Stomach smooth muscle (tissue), 2 donors: ENCODE results near the gene GBP1.
A peak's percentile ranks its signal among the peaks of the same experiment; 100 is the strongest.

Source experiments
- H3K27ac ChIP-seq: one replicate; pipeline ENCODE4 v1.7.0; 2013; ENCODE audit warnings: mild to moderate bottlenecking, low read length, inconsistent platforms
- H3K27me3 ChIP-seq, 2 donors: one replicate each; pipeline ENCODE4 v1.7.0; 2013; ENCODE audit warnings: low read length in 2 of 2; ENCODE audit not compliant: insufficient read depth in 2 of 2, control insufficient read depth in 1 of 2
- H3K36me3 ChIP-seq, 2 donors: one replicate each; pipeline ENCODE4 v1.7.0; 2013; ENCODE audit warnings: low read length in 2 of 2; ENCODE audit not compliant: control insufficient read depth in 2 of 2, insufficient read depth in 2 of 2
- H3K4me1 ChIP-seq: one replicate; pipeline ENCODE4 v1.7.0; 2013; ENCODE audit warnings: low read length; ENCODE audit not compliant: control insufficient read depth, insufficient read depth
- H3K4me3 ChIP-seq, 2 donors: one replicate each; pipeline ENCODE4 v1.7.0; 2013; ENCODE audit warnings: low read length in 2 of 2
- H3K9ac ChIP-seq, 2 donors: one replicate each; pipeline ENCODE4 v1.7.0; 2013; ENCODE audit warnings: low read length in 2 of 2, mild to moderate bottlenecking in 1 of 2
- H3K9me3 ChIP-seq, 2 donors: one replicate each; pipeline ENCODE4 v1.7.0; 2013; ENCODE audit warnings: low read length in 2 of 2; ENCODE audit not compliant: control insufficient read depth in 2 of 2
- donor health status: healthy.
- donor health status: Pancreatic carcinoma.

Gene GBP1, protein sequence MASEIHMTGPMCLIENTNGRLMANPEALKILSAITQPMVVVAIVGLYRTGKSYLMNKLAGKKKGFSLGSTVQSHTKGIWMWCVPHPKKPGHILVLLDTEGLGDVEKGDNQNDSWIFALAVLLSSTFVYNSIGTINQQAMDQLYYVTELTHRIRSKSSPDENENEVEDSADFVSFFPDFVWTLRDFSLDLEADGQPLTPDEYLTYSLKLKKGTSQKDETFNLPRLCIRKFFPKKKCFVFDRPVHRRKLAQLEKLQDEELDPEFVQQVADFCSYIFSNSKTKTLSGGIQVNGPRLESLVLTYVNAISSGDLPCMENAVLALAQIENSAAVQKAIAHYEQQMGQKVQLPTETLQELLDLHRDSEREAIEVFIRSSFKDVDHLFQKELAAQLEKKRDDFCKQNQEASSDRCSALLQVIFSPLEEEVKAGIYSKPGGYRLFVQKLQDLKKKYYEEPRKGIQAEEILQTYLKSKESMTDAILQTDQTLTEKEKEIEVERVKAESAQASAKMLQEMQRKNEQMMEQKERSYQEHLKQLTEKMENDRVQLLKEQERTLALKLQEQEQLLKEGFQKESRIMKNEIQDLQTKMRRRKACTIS

DNA sequence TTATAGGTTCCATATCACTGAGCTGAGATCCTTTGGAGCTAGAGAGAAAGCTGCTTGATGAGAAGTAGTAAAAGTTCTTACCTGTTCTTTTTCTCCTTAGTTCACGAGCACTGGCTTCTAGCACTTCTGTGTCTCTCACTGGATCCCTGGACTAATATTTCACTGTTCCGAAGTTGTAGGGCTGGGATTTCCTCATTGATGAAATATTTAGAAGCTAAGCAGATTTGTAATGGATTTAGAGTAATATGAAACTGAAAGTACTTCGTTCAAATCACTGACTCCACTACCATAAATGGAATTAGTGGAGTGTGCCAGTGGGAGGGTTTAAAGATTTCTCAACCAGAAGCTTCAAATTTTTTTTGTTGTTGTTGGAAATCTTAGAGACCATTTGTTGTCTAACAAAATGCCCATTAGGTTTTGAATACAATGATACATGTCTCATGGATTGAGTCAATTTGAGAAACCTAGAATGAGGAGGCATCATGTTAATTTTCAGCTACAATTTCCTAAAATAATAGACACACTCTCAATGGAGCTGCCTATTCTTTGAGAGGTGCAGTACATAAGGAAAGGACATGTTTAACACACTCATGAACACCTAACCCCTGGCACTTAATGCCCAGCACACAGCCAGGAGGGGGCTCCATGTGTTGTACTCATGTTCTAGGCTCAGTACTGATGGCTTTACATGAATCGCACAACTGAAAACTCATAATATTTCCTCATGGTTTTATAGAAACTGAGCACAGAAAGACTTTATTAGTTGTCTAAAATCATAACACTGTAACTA is at the start of gene GBP1:
Gene GBP1 (minus strand): TSS at position 130 of the 790 bp plus-strand sequence. CDS start 1,974 bp downstream, outside the sequence.
- H3K4me3 ChIP-seq, result peak within 1 kb of the TSS; percentile 78 to 95
- no peaks in the 10 kb centered on the region for H3K9me3 ChIP-seq
- H3K4me1 ChIP-seq, result peaks cover 4% of the 10 kb centered on the region
- H3K27ac ChIP-seq, result peak within 1 kb of the TSS; percentile 73
- H3K9ac ChIP-seq, result peak within 1 kb of the TSS; percentile 86 to 94
- H3K36me3 ChIP-seq, result no peaks in the 10 kb centered on the region
- no peaks in the 10 kb centered on the region for H3K27me3 ChIP-seq

DNA sequence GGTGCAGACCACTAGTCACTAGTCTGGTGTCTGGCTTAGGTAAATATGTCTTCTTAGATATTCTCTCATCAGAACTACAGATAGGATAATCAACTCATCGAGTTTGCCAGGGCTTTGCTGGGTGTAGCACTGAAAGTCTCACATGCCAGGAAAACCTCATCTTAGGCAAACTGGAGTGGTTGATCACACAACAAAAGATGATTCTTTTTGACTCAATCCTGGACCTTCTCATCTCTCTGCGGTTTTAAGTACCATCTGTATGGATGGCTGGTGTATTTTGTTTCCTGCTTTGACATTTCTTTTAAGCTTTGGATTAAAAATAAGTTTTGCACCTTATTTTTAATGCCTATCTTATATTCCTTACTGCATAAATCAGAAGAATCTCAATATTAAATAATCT is 49.7 kb upstream of the GBP1 start:
- Histone ChIP-seq H3K4me3 (no peak overlapping the region), H3K27me3 (no peaks in the 10 kb centered on the region), H3K36me3 (peaks cover 47 to 68% of the 10 kb centered on the region in 2 donors), H3K9me3 (no peaks in the 10 kb centered on the region), H3K4me1 (no peaks in the 10 kb centered on the region), H3K27ac (no peak overlapping the region), H3K9ac (no peak overlapping the region)

DNA sequence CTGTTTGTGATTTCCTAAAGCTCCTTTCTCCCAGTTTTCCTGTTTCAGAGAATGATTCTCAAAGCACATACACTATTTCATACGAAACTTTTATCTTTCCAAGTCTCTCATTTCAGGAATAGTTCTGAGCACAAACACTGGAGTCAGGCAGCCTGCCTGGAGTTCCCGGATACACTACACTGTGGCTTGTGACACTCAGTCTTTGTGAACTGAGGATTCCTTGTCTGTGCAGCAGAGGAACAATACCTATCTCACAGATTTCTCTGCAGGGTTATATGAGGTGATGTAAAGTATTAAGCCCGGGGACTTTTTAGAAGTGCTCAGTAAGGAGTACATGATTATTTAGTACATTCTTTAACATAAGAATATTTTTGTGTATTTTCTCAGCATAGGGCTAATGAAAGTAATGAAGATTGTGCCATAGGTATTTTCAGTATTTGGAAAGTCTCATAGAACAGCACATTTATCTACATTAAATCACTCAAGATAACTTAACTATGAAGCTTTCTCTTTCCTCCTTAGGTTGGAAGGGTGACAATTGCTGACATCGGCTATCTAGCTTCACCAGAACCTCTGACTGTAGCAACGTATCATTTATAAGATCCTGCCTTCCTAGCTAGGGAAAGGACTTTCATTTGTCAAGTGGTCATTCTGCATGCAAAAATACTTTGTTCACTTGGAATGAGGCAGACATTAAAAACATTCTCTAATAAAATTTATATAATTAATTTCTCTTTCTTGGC is 48.0 kb upstream of the GBP1 start:
- Histone ChIP-seq H3K27ac (no peak overlapping the region), H3K9ac (no peak overlapping the region), H3K27me3 (no peaks in the 10 kb centered on the region), H3K4me3 (no peak overlapping the region), H3K9me3 (no peaks in the 10 kb centered on the region), H3K36me3 (peaks cover 42 to 70% of the 10 kb centered on the region in 2 donors), H3K4me1 (no peaks in the 10 kb centered on the region)

GRCh38 chr1:89104687-89105086 is 39.7 kb upstream of the GBP1 start:
- Histone ChIP-seq H3K4me1 (no peaks in the 10 kb centered on the region), H3K27me3 (no peaks in the 10 kb centered on the region), H3K9ac (no peak overlapping the region), H3K9me3 (no peaks in the 10 kb centered on the region), H3K36me3 (peaks cover 32 to 43% of the 10 kb centered on the region in 2 donors), H3K27ac (no peak overlapping the region), H3K4me3 (no peak overlapping the region)

- H3K4me1 ChIP-seq, result no peaks in the 10 kb centered on the region
- peaks cover 27 to 38% of the 10 kb centered on the region in 2 donors for H3K36me3 ChIP-seq
- no peak overlapping the region for H3K27ac ChIP-seq
- no peak overlapping the region for H3K4me3 ChIP-seq
- no peaks in the 10 kb centered on the region for H3K27me3 ChIP-seq
- no peaks in the 10 kb centered on the region for H3K9me3 ChIP-seq
- no peak overlapping the region for H3K9ac ChIP-seq
Measured at GRCh38 chr1:89104147-89104546, 39.1 kb upstream of the GBP1 start.

GRCh38 chr1:89102021-89102420 is 37.0 kb upstream of the GBP1 start:
- Histone ChIP-seq H3K4me3 (no peak overlapping the region), H3K36me3 (peaks cover 16 to 20% of the 10 kb centered on the region in 2 donors), H3K27me3 (no peaks in the 10 kb centered on the region), H3K4me1 (no peaks in the 10 kb centered on the region), H3K27ac (no peak overlapping the region), H3K9me3 (no peaks in the 10 kb centered on the region), H3K9ac (no peak overlapping the region)

- no peak overlapping the region for H3K4me3 ChIP-seq
- no peak overlapping the region for H3K27ac ChIP-seq
- H3K9me3 ChIP-seq, result no peaks in the 10 kb centered on the region
- peaks cover 5 to 11% of the 10 kb centered on the region in 2 donors for H3K36me3 ChIP-seq
- no peaks in the 10 kb centered on the region for H3K4me1 ChIP-seq
- no peak overlapping the region for H3K9ac ChIP-seq
- H3K27me3 ChIP-seq, result no peaks in the 10 kb centered on the region
Measured at GRCh38 chr1:89100412-89100811, 35.4 kb upstream of the GBP1 start.

DNA sequence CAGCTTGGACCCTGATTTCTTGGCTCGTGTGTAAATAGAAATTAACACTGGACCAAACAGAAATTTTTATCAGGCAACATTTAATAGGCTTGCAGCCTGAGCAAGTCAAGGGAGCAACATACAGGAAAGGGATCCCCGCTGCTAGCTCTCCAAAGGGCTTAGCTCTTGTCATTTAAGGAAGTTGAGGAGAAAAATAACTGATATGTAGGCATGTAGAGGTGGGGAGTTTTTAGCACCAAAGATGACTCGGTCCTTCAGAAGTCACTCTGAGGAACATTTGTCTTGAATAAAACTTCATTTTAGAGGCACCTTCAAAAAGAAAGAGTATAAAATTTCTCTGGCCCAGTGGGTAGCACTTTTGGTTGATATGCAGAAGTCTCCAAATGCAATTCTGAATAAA is 33.8 kb upstream of the GBP1 start:
- Histone ChIP-seq H3K36me3 (no peaks in the 10 kb centered on the region), H3K4me3 (no peak overlapping the region), H3K27ac (no peak overlapping the region), H3K9ac (no peak overlapping the region), H3K27me3 (no peaks in the 10 kb centered on the region), H3K9me3 (no peaks in the 10 kb centered on the region), H3K4me1 (no peaks in the 10 kb centered on the region)

- Histone ChIP-seq H3K27me3 (no peaks in the 10 kb centered on the region), H3K36me3 (no peaks in the 10 kb centered on the region), H3K4me1 (no peaks in the 10 kb centered on the region), H3K9ac (no peak overlapping the region), H3K9me3 (no peaks in the 10 kb centered on the region), H3K4me3 (no peak overlapping the region), H3K27ac (no peak overlapping the region)
Measured at GRCh38 chr1:89095737-89096136, 30.7 kb upstream of the GBP1 start.

- no peak overlapping the region for H3K27ac ChIP-seq
- no peaks in the 10 kb centered on the region for H3K4me1 ChIP-seq
- H3K4me3 ChIP-seq, result no peak overlapping the region
- H3K36me3 ChIP-seq, result no peaks in the 10 kb centered on the region
- H3K9me3 ChIP-seq, result no peaks in the 10 kb centered on the region
- no peak overlapping the region for H3K9ac ChIP-seq
- no peaks in the 10 kb centered on the region for H3K27me3 ChIP-seq
Measured at GRCh38 chr1:89089962-89090361, 25.0 kb upstream of the GBP1 start.
